HG03432 (cell line): ENCODE results near the gene ANKS3.
"Not testable (repeated sequence)": the region's sequence is repeated elsewhere in the genome, so short reads cannot be mapped to it uniquely, and the experiment has no call there.

ENCODE experiments used
- ATAC-seq: cut with Tn5 transposase; IDR thresholded peaks from one replicate; pipeline ENCODE4 v1.9.1; 2021; ENCODE audit warnings: mild to moderate bottlenecking, moderate library complexity; ENCODE audit not compliant: unreplicated experiment

Gene ANKS3

GRCh38 chr16:4654964-4655590 lies 79.0 kb downstream of the ANKS3 start:
- ATAC-seq: no peak

- ATAC-seq: no peak
Measured at GRCh38 chr16:4654011-4654963, 79.8 kb downstream of the ANKS3 start.

- ATAC-seq: no peak
Measured at GRCh38 chr16:4652561-4652960, 81.5 kb downstream of the ANKS3 start.

- no peak for ATAC-seq
Measured at GRCh38 chr16:4651827-4652226, 82.2 kb downstream of the ANKS3 start.

GRCh38 chr16:4650443-4651074 lies 83.5 kb downstream of the ANKS3 start:
- not testable (repeated sequence) for ATAC-seq

GRCh38 chr16:4649744-4650442 lies 84.2 kb downstream of the ANKS3 start:
- ATAC-seq: no peak

- no peak for ATAC-seq
Measured at GRCh38 chr16:4648917-4649316, 85.2 kb downstream of the ANKS3 start.

- ATAC-seq: no peak
Measured at GRCh38 chr16:4647644-4647980, 86.5 kb downstream of the ANKS3 start.

- ATAC-seq: no peak
Measured at GRCh38 chr16:4646773-4647643, 87.1 kb downstream of the ANKS3 start.
